ENCODE measurements around the gene PON2. TPM values are rescaled to one million over a fixed set of nuclear protein-coding genes. Genes with fewer than 3 reads are reported as not detected.

PON2 gene
- total RNA-seq, 1 experiment from 2014 or later: 21.4 TPM

- H3K4me1 Mint-ChIP-seq: peaks cover 6% of the 10 kb centered on the region; the same call in 1 of the 2 replicates
- peaks cover 9% of the 10 kb centered on the region; the same call in 1 of the 2 replicates for H3K36me3 Mint-ChIP-seq
- DNase-seq (ENCODE audit: low spot score): no peak
- no peak overlapping the region for H3K27ac Mint-ChIP-seq
- no peaks in the 10 kb centered on the region for H3K27me3 Mint-ChIP-seq (ENCODE audit: low read depth)
- H3K9me3 Mint-ChIP-seq: no peaks in the 10 kb centered on the region
- H3K4me3 Mint-ChIP-seq: no peak overlapping the region
- ChIA-PET POLR2A (no interaction called here), CTCF (interaction anchor here (1.4 kb wide), 1 partner anchor 16 kb away, joined by 6 read pairs; the partner anchor contains the start of gene PON3)
- no peak for ATAC-seq
- no peak for TF ChIP-seq PRDM15 (CRISPR knock-in tag; IDR thresholded peaks at IDR 0.05)
- TF ChIP-seq RORB (CRISPR knock-in tag; IDR thresholded peaks at IDR 0.05): no peak
- no peak for TF ChIP-seq CBFB (CRISPR knock-in tag; IDR thresholded peaks at IDR 0.05; ENCODE audit: low read depth)
- TF ChIP-seq ZSCAN18 (CRISPR knock-in tag; IDR thresholded peaks at IDR 0.05): no peak
- no peak for TF ChIP-seq E2F5 (CRISPR knock-in tag; IDR thresholded peaks at IDR 0.05)
- TF ChIP-seq KAT7 (CRISPR knock-in tag; IDR thresholded peaks at IDR 0.05; ENCODE audit: borderline replicate concordance): no peak
- TF ChIP-seq NR3C1 (CRISPR knock-in tag; conservative IDR thresholded peaks at IDR 0.05; ENCODE audit: low read depth): no peak
- TF ChIP-seq PREB (CRISPR knock-in tag; IDR thresholded peaks at IDR 0.05; ENCODE audit: borderline replicate concordance): no peak
- no peak for TF ChIP-seq AR (CRISPR knock-in tag; IDR thresholded peaks at IDR 0.05)
- TF ChIP-seq MXD4 (CRISPR knock-in tag; IDR thresholded peaks at IDR 0.05; ENCODE audit: borderline replicate concordance): no peak
- TF ChIP-seq ELF4 (CRISPR knock-in tag; IDR thresholded peaks at IDR 0.05; ENCODE audit: low read depth): no peak
- no peak for TF ChIP-seq GABPB1 (CRISPR knock-in tag; IDR thresholded peaks at IDR 0.05)
These were observed 22.8 kb downstream of the PON2 start for GRCh38 chr7:95412075-95412474.

- Mint-ChIP-seq H3K27me3 (ENCODE audit: low read depth) (no peaks in the 10 kb centered on the region), H3K9me3 (no peaks in the 10 kb centered on the region), H3K4me1 (peaks cover 6% of the 10 kb centered on the region; the same call in 1 of the 2 replicates), H3K36me3 (peaks cover 9% of the 10 kb centered on the region; the same call in 1 of the 2 replicates), H3K27ac (no peak overlapping the region), H3K4me3 (no peak overlapping the region)
- DNase-seq (ENCODE audit: low spot score) (no peak), ATAC-seq (no peak)
- POLR2A ChIA-PET: no interaction called here
- CTCF ChIA-PET: interaction anchor here (1.4 kb wide), 1 partner anchor 15 kb away, joined by 6 read pairs; the partner anchor contains the start of gene PON3
- no peak for TF ChIP-seq ZMAT4 (CRISPR knock-in tag; IDR thresholded peaks at IDR 0.05)
- TF ChIP-seq ZSCAN18 (CRISPR knock-in tag; IDR thresholded peaks at IDR 0.05): no peak
- no peak for TF ChIP-seq TP53 (CRISPR knock-in tag; IDR thresholded peaks at IDR 0.05)
- no peak for TF ChIP-seq SOX15 (CRISPR knock-in tag; IDR thresholded peaks at IDR 0.05)
- TF ChIP-seq CREM (CRISPR knock-in tag; IDR thresholded peaks at IDR 0.05): no peak
- no peak for TF ChIP-seq CDX4 (CRISPR knock-in tag; IDR thresholded peaks at IDR 0.05; ENCODE audit: borderline replicate concordance)
- TF ChIP-seq JAZF1 (CRISPR knock-in tag; IDR thresholded peaks at IDR 0.05): no peak
- TF ChIP-seq MLX (CRISPR knock-in tag; IDR thresholded peaks at IDR 0.05): no peak
- TF ChIP-seq MAX (CRISPR knock-in tag; IDR thresholded peaks at IDR 0.05): no peak
- no peak for TF ChIP-seq ATF3 (CRISPR knock-in tag; conservative IDR thresholded peaks at IDR 0.05)
These were observed 23.2 kb downstream of the PON2 start for GRCh38 chr7:95411666-95412065.
